Lung (tissue), 12 donors: ENCODE data around the gene SNTG2. TPM values are rescaled to one million over a fixed set of nuclear protein-coding genes. Genes with fewer than 3 reads are reported as not detected.

Experiments used
- ATAC-seq: fragments of 200-7000 bp; cut with Tn5 transposase; one replicate; pipeline ENCODE4 v1.9.1; 2020; ENCODE audit warnings: moderate number of reproducible peaks; ENCODE audit not compliant: insufficient read depth, low FRiP score
- DNase-seq, 3 donors: peaks; one replicate each; pipeline ENCODE4 v3.0.0-alpha.2; 2013 to 2017
- H3K27ac ChIP-seq, 2 donors: one replicate each; pipeline ENCODE4 v1.5.1; 2013; ENCODE audit warnings: mild to moderate bottlenecking in 2 of 2, moderate library complexity in 2 of 2, control low read depth in 1 of 2, inconsistent platforms in 1 of 2, low read depth in 1 of 2, low read length in 1 of 2
- H3K27me3 ChIP-seq, 3 donors: one replicate each; pipeline ENCODE4 v1.5.1; 2013; ENCODE audit warnings: low read length in 2 of 3; ENCODE audit not compliant: control insufficient read depth in 3 of 3, insufficient read depth in 3 of 3
- H3K36me3 ChIP-seq, 4 donors: one replicate each; pipeline ENCODE4 v1.5.1; 2013; ENCODE audit warnings: low read length in 4 of 4, mild to moderate bottlenecking in 1 of 4, moderate library complexity in 1 of 4; ENCODE audit not compliant: control insufficient read depth in 4 of 4, insufficient read depth in 4 of 4
- H3K4me1 ChIP-seq, 5 donors: one replicate each; pipeline ENCODE4 v1.5.1; 2013; ENCODE audit warnings: low read length in 5 of 5, mild to moderate bottlenecking in 2 of 5, moderate library complexity in 1 of 5; ENCODE audit not compliant: control insufficient read depth in 5 of 5, insufficient read depth in 5 of 5
- H3K4me3 ChIP-seq: one replicate; pipeline ENCODE4 v1.5.1; 2013; ENCODE audit warnings: mild to moderate bottlenecking, control low read depth, moderate library complexity
- H3K9ac ChIP-seq, 2 donors: one replicate each; pipeline ENCODE4 v1.5.1; 2013; ENCODE audit warnings: low read length in 2 of 2, control low read depth in 1 of 2; ENCODE audit not compliant: insufficient read depth in 1 of 2
- H3K9me3 ChIP-seq, 4 donors: one replicate each; pipeline ENCODE4 v1.5.1; 2013; ENCODE audit warnings: low read length in 3 of 4, mild to moderate bottlenecking in 1 of 4, moderate library complexity in 1 of 4; ENCODE audit not compliant: control insufficient read depth in 4 of 4, insufficient read depth in 3 of 4
- WGBS, 2 donors: extraction: QIAGEN DNeasy Blood & Tissue Kit; methylation state at CpG; one replicate each; pipeline ENCODE4 v1.1.7; 2013; 5-methylcytosine and 5-hydroxymethylcytosine counted together
- polyA plus RNA-seq, 2 donors: library from polyadenylated mRNA; stranded (reverse); fragments of 200-250 nt; gene quantifications; one replicate each; pipeline ENCODE4 v1.2.1, GENCODE V29; 2013
- total RNA-seq, 2 donors: library from RNA; depleted of rRNA in 1 of 2; stranded (reverse); fragments of >200 nt in 1 of 2; gene quantifications; one replicate each; pipeline ENCODE4 v1.2.1, GENCODE V29; 2014 to 2021
- TF ChIP-seq, protein P1 (sequence below): IDR thresholded peaks from 2 replicates; pipeline ENCODE4 v1.5.1; 2012; ENCODE audit warnings: mild to moderate bottlenecking; ENCODE audit errors: control extremely low read depth, extremely low read depth
- donor health status: control.
- donor health status: control.
- donor health status: Bipolar disorder and iron deficiency.
- donor health status: healthy.
- donor health status: DM: yes; HTN: yes; CAD: no.

Gene SNTG2
- total and polyA plus RNA-seq, 4 donors: 0.31 to 1.8 (median 1.2) TPM

DNA sequence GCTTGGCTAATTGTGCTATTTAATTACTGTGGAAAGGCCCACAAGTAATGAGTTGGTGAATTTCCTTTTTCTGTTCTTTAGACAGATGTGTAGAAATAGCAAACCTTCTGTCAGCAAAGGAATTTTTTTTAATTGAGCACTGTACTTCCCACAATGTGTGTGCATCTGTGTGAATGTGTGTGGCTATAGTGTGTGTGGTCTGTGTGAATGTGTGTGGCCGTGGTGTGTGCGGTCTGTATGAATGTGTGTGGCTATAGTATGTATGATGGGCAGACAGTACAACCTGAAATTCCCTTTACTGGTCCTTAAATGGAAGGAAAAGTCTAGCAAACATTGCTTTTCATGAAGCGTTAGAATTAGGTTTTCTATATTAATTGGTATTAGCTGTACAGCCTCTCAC is 259.1 kb downstream of the SNTG2 start:
- no peak for DNase-seq
- Histone ChIP-seq H3K4me1 (peaks cover 0 to 2% (median 0%) of the 10 kb centered on the region in 5 donors), H3K36me3 (no peaks in the 10 kb centered on the region), H3K27me3 (no peaks in the 10 kb centered on the region), H3K9ac (no peak overlapping the region), H3K9me3 (peaks cover 0 to 8% (median 2%) of the 10 kb centered on the region in 4 donors), H3K27ac (no peak overlapping the region), H3K4me3 (no peak overlapping the region)
- 79 to 93% methylated on average over 3 of the region's 3 CpGs for WGBS, 2 donors
- TF ChIP-seq, protein P1, sequence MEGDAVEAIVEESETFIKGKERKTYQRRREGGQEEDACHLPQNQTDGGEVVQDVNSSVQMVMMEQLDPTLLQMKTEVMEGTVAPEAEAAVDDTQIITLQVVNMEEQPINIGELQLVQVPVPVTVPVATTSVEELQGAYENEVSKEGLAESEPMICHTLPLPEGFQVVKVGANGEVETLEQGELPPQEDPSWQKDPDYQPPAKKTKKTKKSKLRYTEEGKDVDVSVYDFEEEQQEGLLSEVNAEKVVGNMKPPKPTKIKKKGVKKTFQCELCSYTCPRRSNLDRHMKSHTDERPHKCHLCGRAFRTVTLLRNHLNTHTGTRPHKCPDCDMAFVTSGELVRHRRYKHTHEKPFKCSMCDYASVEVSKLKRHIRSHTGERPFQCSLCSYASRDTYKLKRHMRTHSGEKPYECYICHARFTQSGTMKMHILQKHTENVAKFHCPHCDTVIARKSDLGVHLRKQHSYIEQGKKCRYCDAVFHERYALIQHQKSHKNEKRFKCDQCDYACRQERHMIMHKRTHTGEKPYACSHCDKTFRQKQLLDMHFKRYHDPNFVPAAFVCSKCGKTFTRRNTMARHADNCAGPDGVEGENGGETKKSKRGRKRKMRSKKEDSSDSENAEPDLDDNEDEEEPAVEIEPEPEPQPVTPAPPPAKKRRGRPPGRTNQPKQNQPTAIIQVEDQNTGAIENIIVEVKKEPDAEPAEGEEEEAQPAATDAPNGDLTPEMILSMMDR: no peak
- no peak for ATAC-seq

DNA sequence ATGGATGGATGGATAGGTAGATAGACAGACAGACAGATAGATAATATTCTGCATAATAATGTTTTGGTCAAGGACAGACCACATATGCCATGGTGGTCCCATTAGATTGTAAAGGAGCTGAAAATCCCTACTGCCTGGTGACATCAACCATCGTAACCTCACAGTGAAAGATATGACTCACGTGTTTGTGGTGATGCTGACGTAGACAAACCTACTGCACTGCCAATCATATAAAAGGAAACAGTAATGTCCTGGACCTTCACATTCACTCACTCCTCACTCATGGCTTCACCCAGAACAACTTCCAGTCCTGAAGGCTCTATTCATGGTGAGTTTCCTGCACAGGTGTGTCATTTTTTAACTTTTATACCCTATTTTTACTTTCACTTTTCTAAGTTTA is 259.7 kb downstream of the SNTG2 start:
- H3K27ac ChIP-seq: no peak overlapping the region
- H3K4me1 ChIP-seq: peaks cover 0 to 2% (median 0%) of the 10 kb centered on the region in 5 donors
- no peak for DNase-seq
- no peaks in the 10 kb centered on the region for H3K27me3 ChIP-seq
- ATAC-seq: no peak
- WGBS, 2 donors: 61 to 90% methylated on average over 3 of the region's 3 CpGs
- H3K36me3 ChIP-seq: no peaks in the 10 kb centered on the region
- no peak overlapping the region for H3K9ac ChIP-seq
- TF ChIP-seq, protein P1: no peak
- no peak overlapping the region for H3K4me3 ChIP-seq
- H3K9me3 ChIP-seq: peaks cover 0 to 8% (median 2%) of the 10 kb centered on the region in 4 donors

DNA sequence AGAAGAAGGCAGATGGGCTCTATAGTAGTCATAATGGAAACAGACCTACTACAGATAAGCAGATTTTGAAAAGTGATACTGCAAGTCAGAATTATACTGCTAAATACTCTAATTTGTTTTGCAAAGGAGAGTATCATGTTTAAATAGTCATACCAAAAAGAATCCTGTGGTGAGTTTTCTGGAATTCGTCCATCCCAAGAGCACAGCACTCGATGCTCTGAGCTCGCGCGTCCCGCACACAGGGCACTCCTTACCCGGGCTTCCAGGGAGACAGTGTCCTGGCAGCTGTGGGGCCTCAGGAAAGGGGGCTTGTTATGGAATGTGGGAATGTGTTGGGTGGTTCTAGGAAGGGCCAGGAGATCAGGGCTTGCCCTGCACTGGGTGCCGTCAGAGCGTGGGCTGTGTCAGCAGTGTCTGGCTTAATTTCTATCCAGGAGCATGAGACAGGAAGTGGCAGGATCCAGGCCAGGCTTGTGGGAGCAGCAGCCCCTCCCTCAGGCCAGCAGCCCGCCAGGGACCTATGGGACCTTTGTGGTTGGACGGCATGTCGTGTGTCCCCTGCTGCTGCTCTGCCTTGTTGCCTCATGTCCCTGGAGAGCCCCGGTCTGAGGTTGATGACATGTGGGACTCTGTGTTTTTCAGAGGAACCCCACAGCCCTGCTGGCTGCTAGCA is 269.4 kb downstream of the SNTG2 start:
- Histone ChIP-seq H3K36me3 (no peaks in the 10 kb centered on the region), H3K27ac (no peak overlapping the region), H3K9me3 (peaks cover 0 to 7% (median 0%) of the 10 kb centered on the region in 4 donors), H3K27me3 (no peaks in the 10 kb centered on the region), H3K9ac (no peak overlapping the region), H3K4me3 (no peak overlapping the region), H3K4me1 (peaks cover 0 to 6% (median 0%) of the 10 kb centered on the region in 5 donors)
- WGBS, 2 donors: 58 to 74% methylated on average over 13 of the region's 13 CpGs
- TF ChIP-seq, protein P1: no peak
- no peak for ATAC-seq
- peak in 1 of 3 donors; percentile 19 for DNase-seq
